GM21723 (cell line): Measurements from ENCODE around the gene AUTS2.

ENCODE experiments used
- ATAC-seq: cut with Tn5 transposase; IDR thresholded peaks from one replicate; pipeline ENCODE4 v1.9.1; 2021; ENCODE audit warnings: mild to moderate bottlenecking, moderate library complexity; ENCODE audit not compliant: unreplicated experiment

The AUTS2 gene

DNA sequence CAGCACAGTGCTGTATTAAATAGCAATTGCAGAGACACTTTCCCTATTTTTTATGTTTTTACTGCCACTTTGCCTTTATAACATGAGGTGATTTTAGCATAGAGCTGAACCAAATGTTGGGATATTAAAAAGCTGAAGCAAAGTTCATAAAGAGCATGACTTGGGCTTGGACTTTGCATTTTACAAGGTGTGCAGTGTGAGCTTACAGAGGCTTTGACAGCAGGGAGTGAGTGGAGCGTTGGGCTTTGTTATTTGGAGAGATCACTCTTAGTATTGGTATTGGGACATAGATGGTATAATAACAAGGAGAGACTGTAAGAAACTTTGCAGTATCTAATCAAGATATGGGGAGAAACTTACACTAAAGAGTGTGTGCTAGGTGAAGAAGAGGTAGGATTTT is 449.1 kb downstream of the AUTS2 start:
- no peak for ATAC-seq

DNA sequence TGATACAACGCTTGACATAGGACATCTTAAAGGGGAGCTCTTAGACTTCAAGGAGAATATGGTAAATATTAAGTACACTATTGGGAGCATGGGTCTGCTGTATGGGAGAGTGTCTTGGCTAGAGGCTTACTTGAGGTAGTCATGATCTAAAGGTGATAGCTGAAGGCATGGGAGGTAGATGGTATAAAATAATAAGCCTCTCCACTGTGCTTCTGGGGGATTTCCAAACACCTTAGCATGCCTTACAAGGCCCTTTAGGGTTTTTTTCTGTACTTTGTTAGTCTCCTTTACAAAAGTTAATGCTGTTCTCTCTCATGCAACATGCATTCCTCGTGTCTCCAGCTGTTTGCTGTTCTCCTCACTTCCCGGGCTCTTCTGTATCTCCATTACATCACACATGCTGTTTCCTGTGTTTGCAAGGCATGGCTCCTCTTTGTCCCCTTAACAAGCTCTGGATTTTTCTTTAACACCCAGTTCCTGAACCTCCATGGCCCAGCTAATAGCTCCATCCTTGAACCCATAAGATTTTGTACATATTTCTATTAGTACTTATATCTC is 449.7 kb downstream of the AUTS2 start:
- ATAC-seq: no peak

DNA sequence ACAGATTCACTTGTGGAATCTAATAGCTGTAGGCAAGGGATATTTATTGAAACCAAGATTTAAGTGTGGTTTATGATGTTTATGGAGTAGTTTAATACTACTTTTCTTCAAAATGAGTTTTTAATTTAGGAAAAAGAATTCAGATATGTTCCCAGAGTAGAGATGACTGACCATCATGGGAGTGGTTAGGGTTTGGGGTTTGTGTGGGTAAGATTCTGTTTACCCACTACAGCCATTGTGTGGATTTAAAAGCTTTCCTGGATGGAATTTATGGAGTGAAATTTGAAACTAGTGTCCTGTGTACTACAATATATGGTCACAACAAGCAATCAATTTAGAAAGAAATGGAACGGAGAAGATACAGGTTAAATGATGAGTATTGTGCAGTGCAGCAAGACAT is 453.5 kb downstream of the AUTS2 start:
- no peak for ATAC-seq

DNA sequence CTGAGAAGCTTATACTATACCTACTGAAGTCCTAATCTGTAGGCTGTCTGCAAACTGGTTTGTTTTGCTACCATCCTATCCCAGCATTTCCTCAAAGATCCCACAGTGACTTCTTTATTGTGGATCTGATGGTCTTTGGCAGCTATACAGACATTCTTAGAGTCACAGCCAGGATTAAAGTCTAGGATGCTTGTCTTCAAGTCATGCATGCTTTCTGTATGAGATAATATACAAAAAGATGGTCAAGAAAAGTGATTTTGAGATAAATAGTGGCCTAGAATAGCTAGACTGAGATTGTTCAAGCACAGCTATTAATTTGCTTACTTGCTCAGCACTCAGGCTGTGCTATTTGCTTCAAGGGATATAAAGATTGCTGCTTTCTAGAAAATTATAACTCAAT is 454.4 kb downstream of the AUTS2 start:
- no peak for ATAC-seq

DNA sequence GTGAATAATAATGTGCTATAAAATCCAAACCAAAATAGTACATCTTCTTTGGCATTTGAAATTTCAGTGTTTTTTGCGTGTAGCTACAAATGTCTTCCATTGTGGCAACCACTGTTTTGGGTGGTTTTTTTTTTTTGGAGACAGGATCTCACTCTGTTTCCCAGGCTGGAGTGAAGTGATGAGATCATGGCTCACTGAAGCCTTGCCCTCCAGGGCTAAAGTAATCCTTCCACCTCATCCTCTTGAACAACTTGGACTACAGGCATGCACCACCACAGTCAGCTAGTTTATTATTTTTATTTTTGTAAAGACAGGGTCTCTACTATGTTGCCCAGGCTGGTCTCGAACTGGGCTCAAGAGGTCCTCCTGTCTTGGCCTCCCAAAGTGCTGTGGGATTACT is 455.1 kb downstream of the AUTS2 start:
- ATAC-seq: no peak

DNA sequence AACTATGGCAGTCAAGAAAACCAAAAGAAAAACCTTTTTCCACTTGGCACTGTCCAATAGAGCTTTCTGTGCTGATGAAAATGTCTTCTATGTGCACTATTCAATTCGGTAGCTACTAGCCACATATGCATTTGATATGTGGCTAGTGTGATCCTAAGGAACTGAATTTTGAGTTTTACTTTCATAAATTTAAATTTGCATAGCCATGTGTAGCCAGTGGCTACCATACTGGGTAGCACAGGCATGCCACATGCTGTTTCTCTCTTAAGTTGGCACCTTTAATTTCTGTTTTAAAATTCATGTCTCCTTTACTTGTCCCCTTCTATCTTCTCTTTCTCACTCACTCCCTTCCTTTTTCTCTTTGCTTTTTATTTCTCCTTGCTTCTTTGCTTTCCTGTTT is 455.7 kb downstream of the AUTS2 start:
- ATAC-seq: no peak

DNA sequence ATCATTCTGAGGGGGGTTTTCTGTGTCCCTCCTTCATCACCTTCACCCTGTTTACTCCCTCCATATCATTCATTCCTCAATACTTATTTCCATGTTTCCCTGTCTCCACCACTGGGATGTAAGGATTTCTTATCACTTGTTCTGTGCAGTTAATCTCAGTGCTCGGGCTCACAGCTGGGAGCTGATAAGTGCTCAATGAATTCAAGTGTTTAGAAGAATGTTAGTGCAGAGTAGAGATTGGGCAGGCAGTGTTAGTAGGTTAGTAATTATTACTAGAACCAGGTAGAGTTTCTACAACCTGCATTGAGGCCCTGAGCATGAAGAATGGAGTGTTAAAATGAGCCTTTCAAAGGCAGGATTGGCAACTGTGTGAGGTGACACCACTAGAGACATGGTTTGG is 458.1 kb downstream of the AUTS2 start:
- ATAC-seq: no peak

DNA sequence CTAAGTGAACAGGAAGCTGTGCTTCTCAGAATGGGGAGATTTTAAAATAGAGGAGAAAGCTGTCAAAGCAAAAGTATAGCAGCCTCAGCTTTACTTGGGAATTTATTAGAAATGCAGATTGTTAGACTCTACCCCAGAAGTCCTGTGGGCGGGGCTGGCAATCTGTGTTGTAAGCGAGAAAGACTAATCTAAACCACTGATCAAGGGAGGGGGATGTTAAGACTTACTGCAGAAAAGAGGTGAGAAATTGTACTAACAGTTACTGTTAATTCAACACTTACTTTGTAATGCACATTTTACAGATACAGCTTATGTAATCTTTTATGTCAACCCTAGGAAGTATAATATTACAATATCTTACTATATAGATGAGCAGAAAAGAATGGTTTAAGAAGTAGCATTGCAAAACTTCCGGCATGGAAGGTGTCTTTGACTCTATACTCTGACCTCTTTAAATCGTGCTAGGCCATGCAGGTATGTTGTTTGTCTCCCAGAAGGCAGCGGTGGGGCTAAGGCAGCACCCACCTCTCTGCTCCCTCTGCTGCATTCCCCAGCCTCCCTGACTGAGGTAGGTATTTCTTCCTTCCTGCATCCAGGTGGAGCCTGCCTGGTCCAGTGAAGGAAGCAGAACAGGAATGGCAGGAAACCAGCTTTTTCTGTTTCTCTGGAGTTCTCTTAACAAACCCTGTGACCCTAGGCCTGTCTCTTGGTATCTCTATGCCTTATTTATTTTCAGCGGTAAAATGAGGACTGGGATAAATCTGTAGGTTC is 462.2 kb downstream of the AUTS2 start:
- no peak for ATAC-seq

DNA sequence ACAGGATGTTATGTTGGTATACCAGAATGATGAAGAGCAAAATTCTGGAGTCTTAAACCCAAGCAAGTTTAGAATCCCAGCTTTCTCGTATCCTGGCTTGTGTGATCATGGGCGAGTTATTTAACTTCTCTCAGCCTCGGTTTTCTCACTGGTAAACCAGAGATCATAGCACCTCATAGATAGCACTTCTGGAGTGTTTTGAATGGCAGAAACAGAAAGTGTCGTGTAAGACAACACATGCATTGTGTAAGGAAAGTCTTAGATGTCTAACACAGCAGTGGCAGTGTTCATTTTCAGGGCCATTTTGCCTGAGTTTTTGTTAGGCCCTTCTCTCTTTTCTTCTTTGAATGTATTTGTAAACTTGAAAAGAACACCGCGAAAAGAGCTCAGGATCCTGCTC is 465.1 kb downstream of the AUTS2 start:
- ATAC-seq: no peak

DNA sequence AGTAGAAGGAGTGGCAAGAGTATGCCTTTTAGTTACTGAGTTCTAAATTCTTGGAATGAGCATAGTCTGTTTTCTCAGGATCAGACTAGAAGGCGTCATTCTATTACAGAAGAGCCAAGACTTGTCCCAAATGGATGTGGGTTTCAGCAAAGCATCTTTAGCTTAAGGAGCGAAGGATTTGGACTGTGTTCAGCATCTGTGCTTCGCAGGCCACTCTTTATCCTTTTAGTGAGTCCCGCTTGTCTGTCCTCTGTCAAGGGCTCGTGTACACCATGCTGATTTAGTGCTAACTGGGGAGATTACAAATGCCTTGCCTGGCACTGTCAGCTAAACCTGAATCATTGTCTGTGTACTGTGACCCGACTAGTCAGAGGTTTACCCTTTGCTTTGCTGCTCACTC is 465.7 kb downstream of the AUTS2 start:
- no peak for ATAC-seq

DNA sequence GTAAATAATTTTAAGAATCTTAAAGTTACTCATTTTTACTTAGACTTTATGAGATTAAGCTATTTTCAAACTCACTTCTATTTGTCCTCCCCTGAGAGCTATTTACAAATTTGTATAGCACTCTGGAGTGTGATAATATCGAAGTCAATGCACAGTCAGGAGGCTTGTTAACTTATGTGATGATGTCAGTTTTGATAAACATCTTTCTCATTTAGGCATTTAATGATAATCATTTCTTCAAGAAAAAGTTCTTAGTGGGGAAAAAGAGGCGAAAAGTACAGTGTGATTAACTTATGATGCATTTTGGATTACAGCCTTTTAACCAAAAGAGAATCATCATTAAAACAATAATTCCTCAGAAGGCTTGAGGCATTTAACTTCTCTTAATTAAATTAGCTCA is 468.6 kb downstream of the AUTS2 start:
- no peak for ATAC-seq

DNA sequence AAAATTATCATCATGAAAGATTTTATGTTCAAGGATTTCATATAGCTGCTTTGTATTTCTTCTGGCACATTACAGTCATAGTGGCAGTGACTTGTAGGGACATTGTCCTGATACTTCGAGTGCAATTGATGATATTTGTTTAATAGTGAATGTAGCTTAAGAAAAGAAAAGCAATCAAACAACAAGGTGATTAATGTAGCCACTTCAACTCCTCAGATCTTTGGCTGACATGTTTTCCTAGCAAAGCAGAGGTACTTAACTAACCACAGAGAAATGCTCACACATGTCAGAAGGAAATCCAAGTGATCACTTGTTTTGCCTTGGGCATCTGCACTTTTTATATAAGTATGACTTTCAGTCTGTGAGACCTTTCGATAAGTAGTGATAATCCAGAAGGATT is 470.3 kb downstream of the AUTS2 start:
- no peak for ATAC-seq

DNA sequence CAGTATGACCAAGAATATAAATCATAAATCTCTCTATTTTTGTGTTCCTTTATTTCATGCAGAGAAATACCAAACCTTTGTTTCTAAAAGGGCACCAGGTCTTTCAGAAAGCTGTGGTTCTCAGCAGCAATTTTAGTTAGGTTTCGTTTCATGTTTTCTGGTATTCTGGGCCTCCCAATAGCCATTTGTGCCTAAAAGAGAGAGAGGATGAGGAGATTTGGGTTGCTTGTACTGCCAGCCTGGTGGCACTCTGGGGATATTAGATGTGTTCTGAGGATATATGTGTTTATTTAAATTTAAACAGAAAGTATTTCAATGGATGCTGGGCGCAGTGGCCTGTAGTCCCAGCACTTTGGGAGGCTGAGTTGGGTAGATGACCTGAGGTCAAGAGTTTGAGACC is 471.7 kb downstream of the AUTS2 start:
- no peak for ATAC-seq

DNA sequence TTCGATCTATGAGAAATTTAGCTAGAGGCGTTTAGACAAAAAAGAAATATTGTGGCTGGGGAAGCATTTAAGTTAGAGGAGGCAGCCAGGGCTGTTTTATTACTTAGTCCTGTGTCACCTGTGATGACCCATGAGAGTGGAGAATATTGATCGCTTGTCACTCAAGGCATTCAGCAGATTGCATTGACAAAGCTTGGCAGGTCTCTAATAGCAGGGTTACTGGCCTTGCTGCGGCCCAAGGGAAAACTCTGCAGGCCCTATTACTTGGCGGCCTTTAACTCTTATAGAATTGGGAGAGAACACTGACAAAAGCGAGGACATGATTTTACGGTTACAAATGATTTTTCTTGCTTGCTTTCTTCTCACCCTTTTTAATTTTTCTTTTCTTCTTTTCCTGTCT is 473.5 kb downstream of the AUTS2 start:
- no peak for ATAC-seq

DNA sequence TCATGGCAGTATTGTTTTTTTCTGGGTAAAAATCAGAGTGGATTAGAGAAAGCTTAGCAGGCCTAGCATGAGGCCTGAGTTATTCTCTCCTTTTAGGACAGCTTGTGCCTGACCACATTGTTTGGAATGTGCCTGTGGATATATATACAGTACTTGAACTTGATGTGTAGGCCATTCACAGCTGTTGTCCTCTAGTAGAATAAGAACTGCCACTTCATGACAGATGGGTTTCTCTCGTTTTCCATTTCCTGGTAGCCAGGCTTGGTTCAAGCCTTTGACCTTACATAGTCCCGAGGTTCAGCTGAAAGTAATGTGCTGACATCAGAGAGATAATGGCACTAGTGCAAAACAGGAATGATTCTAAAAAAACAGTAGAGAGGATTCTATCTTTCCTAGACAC is 473.9 kb downstream of the AUTS2 start:
- no peak for ATAC-seq

DNA sequence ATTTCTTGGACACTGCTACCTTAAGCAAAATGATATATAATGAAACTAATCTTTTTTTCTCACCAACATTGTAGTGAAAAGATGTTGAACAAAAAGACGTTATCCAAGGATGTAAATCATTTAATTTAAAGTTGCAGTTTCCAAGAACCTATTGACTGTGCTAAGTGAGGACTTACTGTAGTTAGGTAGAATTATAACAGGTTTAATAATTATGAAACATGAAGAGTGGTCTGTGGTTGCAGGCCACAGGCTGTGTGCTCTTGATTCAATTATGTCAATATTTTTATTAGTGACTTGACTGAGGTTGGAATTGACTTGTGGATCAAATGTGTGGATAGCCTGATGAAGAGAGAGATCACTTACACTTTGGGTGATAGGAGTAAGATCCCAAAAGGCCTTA is 478.1 kb downstream of the AUTS2 start:
- ATAC-seq: no peak

DNA sequence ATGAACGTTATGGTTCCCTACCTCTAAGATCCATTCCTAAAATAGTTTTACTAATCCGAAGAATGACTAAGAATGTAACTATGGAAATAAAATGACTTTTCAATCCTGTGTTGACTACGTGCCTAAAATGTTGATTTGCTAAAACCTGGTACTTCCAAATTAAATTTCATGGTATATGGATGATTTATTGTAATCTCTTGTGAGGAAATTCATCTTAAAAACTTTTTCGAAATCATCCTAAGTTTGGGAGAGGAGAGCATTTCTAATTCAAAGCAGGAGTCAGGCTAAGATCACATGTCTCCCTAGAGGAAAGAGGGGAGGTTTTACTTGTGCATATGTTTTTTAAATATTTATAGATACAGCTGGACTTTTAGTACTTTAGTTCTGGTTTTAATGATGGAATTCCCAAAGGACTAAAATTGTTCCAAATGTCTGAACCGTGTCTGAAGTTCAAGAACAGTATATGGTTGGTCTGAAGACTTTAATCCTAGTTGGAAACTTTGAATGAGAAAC is 483.9 kb downstream of the AUTS2 start:
- no peak for ATAC-seq

DNA sequence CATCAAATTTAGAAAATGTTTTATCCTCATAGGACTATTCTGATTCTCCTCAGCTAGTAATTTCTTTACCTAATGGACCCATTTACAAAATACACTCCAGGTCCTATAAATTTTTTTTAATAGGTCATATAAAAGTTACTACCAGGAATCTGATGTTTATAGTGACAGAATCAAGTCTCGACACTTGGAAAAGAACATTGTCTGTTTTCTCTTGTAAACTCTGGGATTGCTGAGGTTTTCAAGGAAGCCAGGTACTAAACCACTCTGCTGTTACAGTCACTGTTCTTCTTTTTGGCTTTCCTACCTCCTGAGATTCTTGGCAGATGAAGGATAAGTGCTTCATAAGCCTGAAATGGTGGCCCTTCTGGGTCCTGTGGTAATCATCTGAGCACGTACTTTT is 493.1 kb downstream of the AUTS2 start:
- ATAC-seq: no peak

DNA sequence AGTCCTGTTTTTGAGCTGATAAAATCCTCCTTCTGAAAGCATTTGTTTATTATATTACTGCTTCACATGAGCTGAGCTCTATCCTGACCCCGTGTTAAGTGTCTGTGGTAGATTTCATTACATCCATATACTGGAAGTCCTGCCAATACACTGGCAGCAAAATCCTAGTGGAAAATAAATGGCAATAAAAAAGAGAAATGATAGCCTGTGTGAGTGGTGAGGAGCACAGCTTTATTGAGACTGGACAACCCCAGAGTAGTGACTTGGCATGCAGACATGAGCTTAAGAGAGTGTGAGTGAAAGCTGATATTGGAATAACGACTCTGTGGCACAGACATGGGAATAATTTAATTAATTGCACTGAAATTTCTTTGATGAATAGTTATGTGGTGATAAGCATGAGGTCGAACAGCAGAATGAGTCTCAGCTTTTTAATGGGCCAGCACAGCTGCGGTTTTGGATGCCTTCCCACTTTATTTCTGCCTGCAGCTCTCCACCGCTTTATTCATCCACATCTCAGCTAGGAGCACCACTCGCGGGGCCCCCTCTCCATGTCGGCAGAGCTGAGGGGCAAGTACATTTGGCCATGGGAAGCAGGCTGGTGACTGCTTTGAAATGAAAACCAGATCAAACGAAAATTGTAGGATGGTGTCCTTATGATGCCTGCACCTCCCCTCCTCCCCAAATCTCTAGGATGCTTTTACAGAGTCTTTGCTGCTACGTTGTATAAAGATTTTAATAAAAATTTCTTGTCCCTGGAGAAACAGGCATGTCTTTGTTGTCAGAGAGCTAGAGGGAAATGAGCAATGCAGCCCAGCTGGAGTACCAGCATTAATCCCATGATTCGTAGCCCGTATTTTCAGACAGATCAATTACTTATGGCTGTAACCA is 494.3 kb downstream of the AUTS2 start:
- ATAC-seq: no peak

DNA sequence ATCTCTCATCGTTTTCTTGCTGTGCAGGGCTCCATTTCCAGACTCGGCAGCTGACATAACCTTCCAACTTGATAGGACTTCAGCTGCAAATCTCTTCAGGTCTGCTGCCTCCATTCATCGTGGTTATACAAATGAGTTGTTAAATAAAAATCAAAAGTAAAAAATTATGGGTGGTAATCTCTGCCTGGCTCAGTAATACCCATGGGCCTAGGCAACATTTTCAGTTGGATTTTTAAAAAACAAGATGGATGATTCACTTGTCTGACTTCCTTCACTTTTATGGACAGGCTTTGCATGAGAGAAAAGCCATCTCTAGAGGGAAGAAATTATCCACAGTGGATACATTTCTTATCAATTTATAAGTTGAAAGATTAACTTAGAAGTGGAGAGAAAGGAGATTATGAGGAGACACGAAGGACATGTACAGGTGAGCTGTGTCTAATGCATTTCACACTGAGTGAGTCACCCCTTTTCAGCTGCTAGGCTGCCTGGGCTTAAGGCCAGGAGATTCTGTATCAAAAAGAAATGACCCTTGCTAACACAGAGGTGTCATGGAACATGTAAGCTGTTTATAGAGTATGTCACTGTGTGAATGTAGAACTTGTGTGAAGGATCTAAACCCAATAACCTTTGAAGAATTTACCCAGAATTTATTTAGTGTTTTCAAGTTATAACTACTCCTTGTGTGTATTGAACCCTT is 495.1 kb downstream of the AUTS2 start:
- no peak for ATAC-seq

DNA sequence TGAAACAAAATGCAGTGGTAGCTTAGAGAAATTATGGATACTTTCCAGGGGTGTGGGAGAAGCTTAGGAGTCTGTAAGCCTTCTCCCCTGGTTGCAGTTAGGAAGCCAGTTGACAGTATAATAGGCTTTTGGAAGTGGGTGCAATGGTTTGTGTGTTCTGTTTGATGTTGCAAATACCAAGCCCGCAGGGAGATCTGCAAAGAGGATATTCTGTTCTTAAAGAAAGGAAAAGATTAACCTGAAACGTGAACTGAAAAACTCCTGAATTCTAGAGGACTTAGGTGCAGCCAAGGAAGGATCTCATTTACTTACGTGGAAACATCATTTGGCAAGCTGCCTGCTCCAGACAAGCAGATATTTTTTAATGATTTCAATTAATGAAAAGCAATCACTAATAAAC is 496.6 kb downstream of the AUTS2 start:
- no peak for ATAC-seq
